ENCODE data around the gene IGFL1.
"Not testable (repeated sequence)": the region's sequence is repeated elsewhere in the genome, so short reads cannot be mapped to it uniquely, and the experiment has no call there.

The IGFL1 gene

GRCh38 chr19:46271481-46272197, 42.1 kb downstream of the IGFL1 start:
- DNase-seq (ENCODE audit: low read depth) = peak; percentile 70

GRCh38 chr19:46273931-46274330, 44.4 kb downstream of the IGFL1 start:
- not testable (repeated sequence) for DNase-seq (ENCODE audit: low read depth)

GRCh38 chr19:46279177-46279576, 49.6 kb downstream of the IGFL1 start:
- no peak for DNase-seq (ENCODE audit: low read depth)

All from HS-5 (cell line).